HL-60 (cell line): Measurements from ENCODE around the gene FBXL7.

Source experiments
- GABPA ChIP-seq: IDR thresholded peaks from 2 replicates; pipeline ENCODE4 v1.6.1; 2012; ENCODE audit warnings: low read depth
- POLR2AphosphoS5 ChIP-seq: IDR thresholded peaks from 2 replicates; pipeline ENCODE4 v1.6.1; 2012; ENCODE audit warnings: low read depth
- REST ChIP-seq: IDR thresholded peaks from 2 replicates; pipeline ENCODE4 v1.6.1; 2012; ENCODE audit warnings: low read depth; ENCODE audit not compliant: insufficient replicate concordance
- SPI1 ChIP-seq: IDR thresholded peaks from 2 replicates; pipeline ENCODE4 v1.6.1; 2012; ENCODE audit warnings: low read depth, mild to moderate bottlenecking, borderline replicate concordance
- TF ChIP-seq, protein P1 (sequence below): IDR thresholded peaks from one replicate; pipeline ENCODE4 v1.5.1; 2011; ENCODE audit warnings: low read length, control low read depth, inconsistent platforms; ENCODE audit not compliant: insufficient read depth

DNA sequence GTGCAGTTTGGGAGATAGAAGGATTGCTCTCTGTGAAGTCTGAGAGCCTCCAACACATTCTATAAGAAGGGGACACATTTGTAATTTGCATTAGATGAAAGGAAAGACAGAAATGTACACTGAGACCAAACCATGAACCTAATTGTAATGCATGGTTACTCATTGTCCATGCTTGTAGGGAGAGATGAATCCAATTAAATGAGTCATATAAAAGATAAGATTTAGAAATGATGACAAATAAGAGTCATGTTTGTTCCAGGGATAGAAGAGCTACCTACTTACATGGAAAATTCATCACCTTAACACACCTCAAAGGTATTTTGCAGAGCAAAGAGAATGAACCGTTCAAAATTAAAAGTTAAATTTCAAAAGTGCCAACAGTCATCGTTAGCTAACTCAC lies 85.1 kb downstream of the FBXL7 start:
- TF ChIP-seq, protein P1, sequence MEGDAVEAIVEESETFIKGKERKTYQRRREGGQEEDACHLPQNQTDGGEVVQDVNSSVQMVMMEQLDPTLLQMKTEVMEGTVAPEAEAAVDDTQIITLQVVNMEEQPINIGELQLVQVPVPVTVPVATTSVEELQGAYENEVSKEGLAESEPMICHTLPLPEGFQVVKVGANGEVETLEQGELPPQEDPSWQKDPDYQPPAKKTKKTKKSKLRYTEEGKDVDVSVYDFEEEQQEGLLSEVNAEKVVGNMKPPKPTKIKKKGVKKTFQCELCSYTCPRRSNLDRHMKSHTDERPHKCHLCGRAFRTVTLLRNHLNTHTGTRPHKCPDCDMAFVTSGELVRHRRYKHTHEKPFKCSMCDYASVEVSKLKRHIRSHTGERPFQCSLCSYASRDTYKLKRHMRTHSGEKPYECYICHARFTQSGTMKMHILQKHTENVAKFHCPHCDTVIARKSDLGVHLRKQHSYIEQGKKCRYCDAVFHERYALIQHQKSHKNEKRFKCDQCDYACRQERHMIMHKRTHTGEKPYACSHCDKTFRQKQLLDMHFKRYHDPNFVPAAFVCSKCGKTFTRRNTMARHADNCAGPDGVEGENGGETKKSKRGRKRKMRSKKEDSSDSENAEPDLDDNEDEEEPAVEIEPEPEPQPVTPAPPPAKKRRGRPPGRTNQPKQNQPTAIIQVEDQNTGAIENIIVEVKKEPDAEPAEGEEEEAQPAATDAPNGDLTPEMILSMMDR = no peak
- TF ChIP-seq POLR2AphosphoS5 (no peak), REST (no peak), SPI1 (no peak), GABPA (no peak)
